B cell (primary cell): ENCODE data around the gene FAM90A26. TPM values are rescaled to one million over a fixed set of nuclear protein-coding genes. Genes with fewer than 3 reads are reported as not detected.
A peak's percentile ranks its signal among the peaks of the same experiment; 100 is the strongest.
"Not testable (repeated sequence)": the region's sequence is repeated elsewhere in the genome, so short reads cannot be mapped to it uniquely, and the experiment has no call there.

Experiments used
- ATAC-seq: fragments of 200-7000 bp; cut with Tn5 transposase; one replicate; pipeline ENCODE4 v1.10.0; 2021; ENCODE audit warnings: low read depth, mild to moderate bottlenecking, moderate number of reproducible peaks, moderate library complexity
- CTCF ChIA-PET: fragments of 350-600 bp; sonication (Branson Sonifier 250); formaldehyde crosslinking; loops from one replicate; lab custom pipeline; 2021; ENCODE audit warnings: antibody characterized with exemption, inconsistent platforms; lab: Charles Lee
- POLR2A ChIA-PET: fragments of 350-600 bp; sonication (Branson Sonifier 250); formaldehyde crosslinking; loops from one replicate; lab custom pipeline; 2021; ENCODE audit warnings: antibody characterized with exemption; lab: Charles Lee
- DNase-seq: peaks from one replicate; pipeline ENCODE4 v3.0.0; 2013
- H2AFZ ChIP-seq: 2 replicates; pipeline ENCODE4 v1.6.1; 2012; ENCODE audit warnings: mild to moderate bottlenecking, low read depth, low read length; ENCODE audit not compliant: insufficient read depth, poor library complexity, severe bottlenecking
- H3K27ac ChIP-seq, 2 donors: 1 replicate in 1 of 2; 2 replicates in 1 of 2; pipeline ENCODE4 v1.5.1; 2012 to 2013; ENCODE audit warnings: low read length in 2 of 2, mild to moderate bottlenecking in 2 of 2, moderate library complexity in 1 of 2
- H3K27me3 ChIP-seq, 4 experiments: fragments of 200-600 bp in 1 of 4; sonication (generic) in 1 of 4; replicated peaks in 1 of 4; 1 replicate in 2 of 4; 2 replicates in 2 of 4; pipeline versions ENCODE4 v1.6.1 to v1.7.0; 2013 to 2016; ENCODE audit warnings: low read length in 3 of 4, mild to moderate bottlenecking in 2 of 4, mixed read lengths in 1 of 4, moderate library complexity in 1 of 4; ENCODE audit not compliant: insufficient read depth in 4 of 4, control insufficient read depth in 3 of 4; ENCODE audit errors: control extremely low read depth in 1 of 4
- H3K36me3 ChIP-seq, 2 experiments: replicated peaks in 1 of 2; 1 replicate in 1 of 2; 2 replicates in 1 of 2; pipeline versions ENCODE4 v1.6.1 to v1.7.1; 2013; ENCODE audit warnings: low read length in 1 of 2; ENCODE audit not compliant: insufficient read depth in 2 of 2, control insufficient read depth in 1 of 2; ENCODE audit errors: control extremely low read depth in 1 of 2, extremely low read depth in 1 of 2
- H3K4me1 ChIP-seq, 2 donors: fragments of 200-600 bp in 1 of 2; sonication (generic) in 1 of 2; 1 replicate in 1 of 2; 2 replicates in 1 of 2; pipeline versions ENCODE4 v1.5.1 to v1.6.1; 2013 to 2017; ENCODE audit warnings: low read length in 2 of 2; ENCODE audit not compliant: control insufficient read depth in 2 of 2, insufficient read depth in 2 of 2
- H3K4me2 ChIP-seq: replicated peaks from 2 replicates; pipeline ENCODE3; 2012; ENCODE audit warnings: mild to moderate bottlenecking, low read depth, low read length; ENCODE audit not compliant: poor library complexity, severe bottlenecking
- H3K4me3 ChIP-seq, 5 experiments: fragments of 200-600 bp in 1 of 5; sonication (generic) in 1 of 5; 1 replicate in 3 of 5; 2 replicates in 2 of 5; pipeline versions ENCODE4 v1.5.1 to v1.7.0; 2011 to 2016; ENCODE audit warnings: low read length in 4 of 5, mild to moderate bottlenecking in 4 of 5, low read depth in 2 of 5, control low read depth in 1 of 5, moderate library complexity in 1 of 5; ENCODE audit not compliant: insufficient read depth in 1 of 5; ENCODE audit errors: control extremely low read depth in 1 of 5, extremely low read depth in 1 of 5
- H3K79me2 ChIP-seq: fragments of 200-600 bp; sonication (generic); one replicate; pipeline ENCODE4 v1.6.0; 2016; ENCODE audit warnings: low read length; ENCODE audit not compliant: control insufficient read depth, insufficient read depth
- H3K9ac ChIP-seq: fragments of 200-600 bp; sonication (generic); 2 replicates; pipeline ENCODE4 v1.6.1; 2017; ENCODE audit warnings: mild to moderate bottlenecking, low read length, moderate library complexity
- H3K9me3 ChIP-seq, 3 donors: one replicate each; pipeline versions ENCODE4 v1.6.1 to v1.7.1; 2013; ENCODE audit warnings: low read length in 2 of 3; ENCODE audit not compliant: control insufficient read depth in 2 of 3, insufficient read depth in 1 of 3; ENCODE audit errors: control extremely low read depth in 1 of 3
- H4K20me1 ChIP-seq: 2 replicates; pipeline ENCODE4 v1.6.0; 2012; ENCODE audit warnings: mild to moderate bottlenecking, low read length; ENCODE audit not compliant: insufficient read depth, control insufficient read depth, poor library complexity, severe bottlenecking
- H3K27ac Mint-ChIP-seq: one replicate; pipeline ENCODE4 v1.8.0; 2021; ENCODE audit warnings: mixed read lengths
- H3K27me3 Mint-ChIP-seq: one replicate; pipeline ENCODE4 v1.8.0; 2021; ENCODE audit warnings: mixed read lengths
- H3K4me1 Mint-ChIP-seq: one replicate; pipeline ENCODE4 v1.8.0; 2021; ENCODE audit warnings: mixed read lengths
- H3K4me3 Mint-ChIP-seq: one replicate; pipeline ENCODE4 v1.8.0; 2021; ENCODE audit warnings: mixed read lengths
- H3K9me3 Mint-ChIP-seq: one replicate; pipeline ENCODE4 v1.8.0; 2022; ENCODE audit warnings: mixed read lengths; ENCODE audit not compliant: insufficient read depth
- EZH2 ChIP-seq: IDR thresholded peaks from 2 replicates; pipeline ENCODE4 v1.6.1; 2012; ENCODE audit warnings: borderline replicate concordance, low read depth, mild to moderate bottlenecking, moderate library complexity, low read length; ENCODE audit not compliant: insufficient read depth, poor library complexity, severe bottlenecking
- WGBS: methylation state at CpG from one replicate; pipeline ENCODE4 v1.1.5; 2013; ENCODE audit warnings: missing lambda C conversion rate; ENCODE audit not compliant: insufficient coverage; 5-methylcytosine and 5-hydroxymethylcytosine counted together
- intact Hi-C: fragments of 100-400 bp; cut with micrococcal nuclease; formaldehyde crosslinking; loops from one replicate; pipeline ENCODE4 v1.10.0; 2022
- polyA plus RNA-seq: library from polyadenylated mRNA; depleted of rRNA; stranded (reverse); fragments of >200 nt; gene quantifications from 2 replicates; pipeline ENCODE4 v1.2.3, GENCODE V29; 2012
- total RNA-seq, 2 donors: library from RNA; stranded (reverse); fragments of 120-200 nt in 1 of 2; gene quantifications; 1 replicate in 1 of 2; 2 replicates in 1 of 2; pipeline versions ENCODE4 v1.2.3 to v1.2.4, GENCODE V29; 2013 to 2022
- TF ChIP-seq, protein P1 (sequence below): fragments of 200-600 bp; IDR thresholded peaks from one replicate; pipeline ENCODE4 v1.8.0; 2022; ENCODE audit warnings: antibody characterized with exemption, mild to moderate bottlenecking

The FAM90A26 gene
- total and polyA plus RNA-seq, 2 donors (not counting 1 experiment from before 2014, with no cell fraction given) = 0.04 TPM; not detected in 1

DNA sequence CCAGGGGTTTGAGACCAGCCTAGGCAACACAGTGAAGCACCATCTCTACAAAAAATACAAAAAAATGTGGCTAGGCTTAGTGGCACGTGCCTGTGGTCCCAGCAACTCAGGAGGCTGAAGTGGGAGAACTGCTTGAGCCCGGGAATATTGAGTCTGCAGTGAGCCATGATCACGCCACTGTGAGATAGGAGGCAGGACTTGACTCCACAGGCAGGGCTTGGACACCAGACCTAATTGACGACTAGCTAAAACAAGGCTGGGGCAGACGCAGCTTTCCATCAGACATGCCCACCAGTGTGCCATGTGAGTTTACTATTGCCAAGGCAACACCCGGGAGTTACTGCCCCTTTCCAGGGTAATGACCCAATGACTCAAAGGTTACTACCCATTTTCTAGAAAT is 27.4 kb upstream of the FAM90A26 start:
- peak; percentile 0 for DNase-seq
- WGBS = 84% methylated on average over 5 of the region's 6 CpGs

DNA sequence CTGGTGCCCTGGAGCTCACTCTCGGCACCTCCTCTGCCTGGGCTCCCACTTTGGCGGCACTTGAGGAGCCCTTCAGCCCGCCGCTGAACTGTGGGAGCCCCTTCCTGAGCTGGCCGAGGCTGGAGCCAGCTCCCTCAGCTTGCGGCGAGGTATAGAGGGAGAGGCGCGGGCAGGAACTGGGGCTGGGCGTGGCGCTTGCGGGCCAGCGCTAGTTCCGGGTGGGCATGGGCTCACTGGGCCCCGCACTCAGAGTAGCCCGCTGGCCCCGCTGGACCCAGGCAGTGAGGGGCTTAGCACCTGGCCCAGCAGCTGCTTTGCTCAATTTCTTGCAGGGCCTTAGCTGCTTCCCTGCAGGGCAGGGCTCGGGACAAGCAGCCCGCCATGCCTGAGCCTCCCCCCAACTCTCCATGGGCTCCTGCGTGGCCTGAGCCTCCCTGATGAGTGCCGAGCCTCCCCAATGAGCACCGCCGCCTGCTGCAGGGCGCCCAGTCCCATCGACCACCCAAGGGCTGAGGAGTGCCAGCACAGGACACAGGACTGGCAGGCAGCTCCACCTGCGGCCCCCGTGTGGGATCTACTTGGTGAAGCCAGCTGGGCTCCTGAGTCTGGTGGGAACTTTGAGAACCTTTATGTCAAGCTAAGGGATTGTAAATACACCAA is 26.7 kb upstream of the FAM90A26 start:
- TF ChIP-seq, protein P1, sequence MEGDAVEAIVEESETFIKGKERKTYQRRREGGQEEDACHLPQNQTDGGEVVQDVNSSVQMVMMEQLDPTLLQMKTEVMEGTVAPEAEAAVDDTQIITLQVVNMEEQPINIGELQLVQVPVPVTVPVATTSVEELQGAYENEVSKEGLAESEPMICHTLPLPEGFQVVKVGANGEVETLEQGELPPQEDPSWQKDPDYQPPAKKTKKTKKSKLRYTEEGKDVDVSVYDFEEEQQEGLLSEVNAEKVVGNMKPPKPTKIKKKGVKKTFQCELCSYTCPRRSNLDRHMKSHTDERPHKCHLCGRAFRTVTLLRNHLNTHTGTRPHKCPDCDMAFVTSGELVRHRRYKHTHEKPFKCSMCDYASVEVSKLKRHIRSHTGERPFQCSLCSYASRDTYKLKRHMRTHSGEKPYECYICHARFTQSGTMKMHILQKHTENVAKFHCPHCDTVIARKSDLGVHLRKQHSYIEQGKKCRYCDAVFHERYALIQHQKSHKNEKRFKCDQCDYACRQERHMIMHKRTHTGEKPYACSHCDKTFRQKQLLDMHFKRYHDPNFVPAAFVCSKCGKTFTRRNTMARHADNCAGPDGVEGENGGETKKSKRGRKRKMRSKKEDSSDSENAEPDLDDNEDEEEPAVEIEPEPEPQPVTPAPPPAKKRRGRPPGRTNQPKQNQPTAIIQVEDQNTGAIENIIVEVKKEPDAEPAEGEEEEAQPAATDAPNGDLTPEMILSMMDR = no peak
- no peak for TF ChIP-seq EZH2
- Mint-ChIP-seq H3K4me1 (no peaks in the 10 kb centered on the region), H3K27me3 (no peaks in the 10 kb centered on the region), H3K9me3 (no peaks in the 10 kb centered on the region), H3K4me3 (no peak overlapping the region), H3K27ac (no peak overlapping the region)
- DNase-seq (peak; percentile 1), ATAC-seq (no peak)
- no peak overlapping the region for H3K27ac ChIP-seq
- ChIA-PET CTCF (no interaction called here), POLR2A (no interaction called here)
- no peak overlapping the region for H3K4me3 ChIP-seq
- H3K79me2 ChIP-seq = no peaks in the 10 kb centered on the region
- no peak overlapping the region for H3K9ac ChIP-seq
- no peaks in the 10 kb centered on the region for H3K4me1 ChIP-seq
- H4K20me1 ChIP-seq = no peaks in the 10 kb centered on the region
- H3K36me3 ChIP-seq = no peaks in the 10 kb centered on the region
- no peaks in the 10 kb centered on the region for H3K27me3 ChIP-seq
- peaks cover 0 to 3% (median 0%) of the 10 kb centered on the region in 3 donors for H3K9me3 ChIP-seq
- H3K4me2 ChIP-seq = no peak overlapping the region
- 98% methylated on average over 25 of the region's 27 CpGs for WGBS
- intact Hi-C loops = no loop called here
- H2AFZ ChIP-seq = no peak overlapping the region

More for the DNA sequence above, 27.4 kb upstream of the FAM90A26 start:
- H3K27ac ChIP-seq, H3K27me3 ChIP-seq, H3K4me1 ChIP-seq, H3K27ac Mint-ChIP-seq, H3K4me1 Mint-ChIP-seq, H4K20me1 ChIP-seq, H3K4me3 ChIP-seq, intact Hi-C loops, H3K36me3 ChIP-seq, POLR2A ChIA-PET, H3K27me3 Mint-ChIP-seq, ATAC-seq, H3K79me2 ChIP-seq, H3K9me3 ChIP-seq, H3K4me2 ChIP-seq, H3K9me3 Mint-ChIP-seq, H3K9ac ChIP-seq, H3K4me3 Mint-ChIP-seq, H2AFZ ChIP-seq, CTCF ChIA-PET: not testable (repeated sequence)
